GM12878 (cell line): ENCODE measurements around the gene DIP2B. TPM values are rescaled to one million over a fixed set of nuclear protein-coding genes. Genes with fewer than 3 reads are reported as not detected.

Source experiments
- ATAC-seq: fragments of 200-7000 bp; cut with Tn5 transposase; 3 replicates; pipeline ENCODE4 v1.9.1; 2020; ENCODE audit warnings: mild to moderate bottlenecking, moderate library complexity
- BruUV-seq: library from RNA; stranded (reverse); fragments of 400-500 nt; replicated peaks from 2 replicates; lab custom pipeline; 2021; lab: Mats Ljungman, UMichigan
- CTCF ChIA-PET: fragments of 300-600 bp; sonication (Branson Sonifier 250); formaldehyde crosslinking; extraction: SDS; loops from one replicate; lab custom pipeline; 2021; ENCODE audit warnings: inconsistent platforms; lab: Yijun Ruan, JAX
- POLR2A ChIA-PET: fragments of 350-600 bp; formaldehyde crosslinking; extraction: SDS; loops from one replicate; lab custom pipeline; 2021; ENCODE audit warnings: inconsistent platforms; lab: Charles Lee
- RAD21 ChIA-PET: fragments of 300-600 bp; sonication (Branson Sonifier 250); formaldehyde crosslinking; loops from one replicate; lab custom pipeline; 2023; ENCODE audit warnings: antibody characterized with exemption; ENCODE audit not compliant: unreplicated experiment; lab: Charles Lee
- SMC1A ChIA-PET: fragments of 300-600 bp; sonication (Branson Sonifier 250); formaldehyde crosslinking; loops from one replicate; lab custom pipeline; 2023; ENCODE audit not compliant: unreplicated experiment, uncharacterized antibody; lab: Charles Lee
- DNase-seq: peaks from one replicate; pipeline ENCODE4 v3.0.0-alpha.2; 2011; ENCODE audit warnings: low read depth, low spot score
- FAIRE-seq: peaks from 3 replicates; lab custom pipeline; 2011; peaks lifted over from hg19 to GRCh38; lab: Jason Lieb, UNC
- H2AFZ ChIP-seq: 2 replicates; pipeline ENCODE4 v1.6.0; 2011; ENCODE audit warnings: low read depth, low read length, control low read depth; ENCODE audit not compliant: control insufficient read depth
- H3K27ac ChIP-seq: 2 replicates; pipeline ENCODE4 v1.5.1; 2011; ENCODE audit warnings: control low read depth; ENCODE audit not compliant: control insufficient read depth, insufficient read depth
- H3K27me3 ChIP-seq, 2 experiments: replicated peaks in 1 of 2; 2 replicates each; pipeline versions ENCODE4 v1.6.0 to v1.6.1; 2011; ENCODE audit warnings: low read length in 1 of 2; ENCODE audit not compliant: control insufficient read depth in 2 of 2, insufficient read depth in 2 of 2
- H3K36me3 ChIP-seq, 2 experiments: 2 replicates each; pipeline ENCODE4 v1.5.1; 2011; ENCODE audit warnings: low read length in 1 of 2; ENCODE audit not compliant: control insufficient read depth in 2 of 2, insufficient read depth in 2 of 2
- H3K4me1 ChIP-seq: 2 replicates; pipeline ENCODE4 v1.6.1; 2011; ENCODE audit warnings: mild to moderate bottlenecking, low read length, moderate library complexity, mixed read lengths; ENCODE audit not compliant: control insufficient read depth, insufficient read depth
- H3K4me2 ChIP-seq: 2 replicates; pipeline ENCODE4 v1.6.0; 2011; ENCODE audit warnings: control low read depth; ENCODE audit not compliant: control insufficient read depth, insufficient read depth
- H3K4me3 ChIP-seq: fragments of 200-600 bp; sonication (generic); 2 replicates; pipeline ENCODE4 v1.5.1; 2016
- H3K79me2 ChIP-seq: 2 replicates; pipeline ENCODE4 v1.6.0; 2011; ENCODE audit warnings: low read length; ENCODE audit not compliant: control insufficient read depth, insufficient read depth
- H3K9ac ChIP-seq: 2 replicates; pipeline ENCODE4 v1.8.0; 2011; ENCODE audit warnings: low read length, control low read depth, mixed read lengths; ENCODE audit not compliant: control insufficient read depth, insufficient read depth
- H3K9me3 ChIP-seq: replicated peaks from 3 replicates; pipeline ENCODE4 v1.5.1; 2011; ENCODE audit warnings: mild to moderate bottlenecking, low read length; ENCODE audit not compliant: control insufficient read depth, insufficient read depth
- H4K20me1 ChIP-seq: 2 replicates; pipeline ENCODE4 v1.6.0; 2011; ENCODE audit not compliant: control insufficient read depth, insufficient read depth
- CHD1 ChIP-seq: IDR thresholded peaks from 2 replicates; pipeline ENCODE4 v1.6.1; 2012; ENCODE audit warnings: low read depth, low read length, improper control_type of control experiment
- EGR1 ChIP-seq, 2 experiments: IDR thresholded peaks; 1 replicate in 1 of 2; 2 replicates in 1 of 2; pipeline ENCODE4 v1.6.1; 2011 to 2012; ENCODE audit warnings: low read depth in 2 of 2, low read length in 2 of 2, borderline replicate concordance in 1 of 2, mild to moderate bottlenecking in 1 of 2, moderate library complexity in 1 of 2
- MEF2B ChIP-seq: fragments of 450-650 bp; IDR thresholded peaks from 2 replicates; pipeline ENCODE4 v1.6.1; 2018; ENCODE audit warnings: mild to moderate bottlenecking, moderate library complexity; ENCODE audit not compliant: partially characterized antibody, poor library complexity, severe bottlenecking
- NR2C2 ChIP-seq: IDR thresholded peaks from 2 replicates; pipeline ENCODE4 v1.6.1; 2011; ENCODE audit warnings: borderline replicate concordance, low read depth; ENCODE audit not compliant: control insufficient read depth, insufficient read length
- PML ChIP-seq: IDR thresholded peaks from 2 replicates; pipeline ENCODE4 v1.6.1; 2012; ENCODE audit warnings: low read length, inconsistent platforms
- POU2F2 ChIP-seq: IDR thresholded peaks from 3 replicates; pipeline ENCODE4 v1.6.1; 2011; ENCODE audit warnings: low read depth, mild to moderate bottlenecking, low read length, borderline replicate concordance
- RAD21 ChIP-seq: IDR thresholded peaks from 2 replicates; pipeline ENCODE4 v1.6.1; 2011; ENCODE audit warnings: mild to moderate bottlenecking, low read depth, low read length, moderate library complexity; ENCODE audit not compliant: insufficient read depth
- RFX5 ChIP-seq: IDR thresholded peaks from 2 replicates; pipeline ENCODE4 v1.6.1; 2011; ENCODE audit warnings: low read depth, low read length, improper control_type of control experiment
- SIN3A ChIP-seq: IDR thresholded peaks from 2 replicates; pipeline ENCODE4 v1.6.1; 2012; ENCODE audit warnings: low read depth, low read length, improper control_type of control experiment
- SMAD1 ChIP-seq: fragments of 450-650 bp; IDR thresholded peaks from 2 replicates; pipeline ENCODE4 v1.6.1; 2018; ENCODE audit warnings: mild to moderate bottlenecking, low read depth; ENCODE audit not compliant: partially characterized antibody
- SPI1 ChIP-seq: IDR thresholded peaks from 2 replicates; pipeline ENCODE4 v1.6.1; 2011; ENCODE audit warnings: low read depth, mild to moderate bottlenecking, low read length, moderate library complexity, borderline replicate concordance; ENCODE audit not compliant: insufficient read depth
- STAT1 ChIP-seq: fragments of 450-650 bp; conservative IDR thresholded peaks from 2 replicates; pipeline ENCODE4 v1.6.1; 2014; ENCODE audit warnings: antibody characterized with exemption, mild to moderate bottlenecking
- TCF3 ChIP-seq: IDR thresholded peaks from 2 replicates; pipeline ENCODE4 v1.6.1; 2012; ENCODE audit warnings: low read depth, mild to moderate bottlenecking, low read length, borderline replicate concordance; ENCODE audit not compliant: insufficient read depth
- TCF7 ChIP-seq: IDR thresholded peaks from 2 replicates; pipeline ENCODE4 v1.6.1; 2014; ENCODE audit warnings: antibody characterized with exemption, borderline replicate concordance
- ZZZ3 ChIP-seq: IDR thresholded peaks from 2 replicates; pipeline ENCODE4 v1.6.1; 2011; ENCODE audit warnings: low read depth; ENCODE audit not compliant: control insufficient read depth, insufficient read length
- WGBS: methylation state at CpG from one replicate; pipeline ENCODE4 v1.1.6; 2016; ENCODE audit warnings: low lambda C conversion rate; ENCODE audit not compliant: insufficient replicate concordance, insufficient coverage; ENCODE audit errors: missing lambda C conversion rate; 5-methylcytosine and 5-hydroxymethylcytosine counted together
- in situ Hi-C: fragments of 300-500 bp; cut with MboI; formaldehyde crosslinking; loops from 9 replicates; pipeline ENCODE4 v1.14.3; 2018; ENCODE audit warnings: mixed read lengths
- intact Hi-C: fragments of 100-400 bp; cut with micrococcal nuclease; formaldehyde crosslinking; loops from one replicate; pipeline ENCODE4 v1.14.2; 2022; ENCODE audit not compliant: unreplicated experiment
- polyA plus RNA-seq, 11 experiments: library from polyadenylated mRNA; depleted of rRNA in 4 of 11; unstranded in 6 of 11; stranded (reverse) in 5 of 11; fragments of >200 nt; fragmentation: Nextera tagmentation in 4 of 11; fragmentation: Illumina TruSeq in 1 of 11; extraction: Ambion mirVana in 4 of 11; extraction: Trizol in 1 of 11; gene quantifications; 1 replicate in 1 of 11; 2 replicates in 10 of 11; pipeline versions ENCODE4 v1.2.1 to v1.2.3, GENCODE V29; 2011 to 2016; ENCODE audit warnings: inconsistent platforms in 2 of 11, missing spikeins in 2 of 11, low read depth in 1 of 11
- total RNA-seq, 4 experiments: library from RNA; depleted of rRNA in 3 of 4; stranded (reverse); fragments of >200 nt in 3 of 4; fragmentation: Illumina TruSeq in 1 of 4; extraction: Trizol in 1 of 4; gene quantifications; 2 replicates each; pipeline versions ENCODE4 v1.2.1 to v1.2.3, GENCODE V29; 2013 to 2021
- TF ChIP-seq, protein P1 (sequence below): fragments of 450-650 bp; IDR thresholded peaks from 2 replicates; pipeline ENCODE4 v1.6.1; 2017; ENCODE audit warnings: mild to moderate bottlenecking, low read depth, inconsistent platforms; ENCODE audit not compliant: poor library complexity, severe bottlenecking
- TF ChIP-seq, protein P2 (sequence below): fragments of 450-650 bp; IDR thresholded peaks from 2 replicates; pipeline ENCODE4 v1.6.1; 2018; ENCODE audit warnings: borderline replicate concordance, mild to moderate bottlenecking; ENCODE audit not compliant: partially characterized antibody

Gene DIP2B
- total and polyA plus RNA-seq, 10 of the 15 experiments (the other 5 are each of a cell fraction or from before 2014, with no cell fraction given), result 4.5 to 30.0 (median 18.6) TPM

DNA sequence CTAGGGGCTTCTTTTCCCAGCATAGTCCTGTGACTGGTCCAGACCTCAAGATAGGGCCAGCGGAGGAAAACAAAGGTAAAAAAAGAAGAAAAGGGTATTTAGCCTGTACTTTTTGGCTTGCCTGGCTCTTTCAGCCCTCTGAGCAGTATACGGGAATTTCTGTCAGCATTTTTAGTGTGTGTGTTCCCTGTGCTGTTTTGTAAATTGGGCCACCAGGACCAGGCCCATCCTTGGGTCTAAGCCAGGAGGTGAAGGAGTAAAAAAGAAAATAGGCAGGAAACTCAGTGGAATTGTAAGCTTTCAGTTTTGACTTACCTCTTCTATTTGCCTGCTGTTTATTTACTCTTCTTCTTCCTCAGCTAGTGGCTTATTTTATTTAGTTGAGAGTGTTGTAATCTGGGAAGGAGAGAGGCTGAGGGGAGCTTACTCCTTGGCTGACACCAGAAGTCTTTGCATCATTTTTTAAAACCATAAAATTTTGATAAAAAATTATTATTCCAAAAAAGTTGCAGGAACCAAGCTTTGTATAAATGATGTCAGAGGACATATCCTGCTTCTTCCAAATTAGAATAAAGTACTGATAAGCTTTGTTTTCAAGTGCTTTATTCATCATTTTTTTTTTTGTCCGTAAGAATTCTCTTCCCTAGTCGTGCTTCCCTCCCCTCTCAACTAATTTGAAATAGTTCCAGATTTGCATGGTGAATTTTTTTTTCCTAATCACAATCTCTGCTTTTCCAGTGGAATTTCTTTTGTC lies 63.7 kb downstream of the DIP2B start:
- intact Hi-C loops, result no loop called here
- H2AFZ ChIP-seq, result no peak overlapping the region
- TF ChIP-seq, protein P1, sequence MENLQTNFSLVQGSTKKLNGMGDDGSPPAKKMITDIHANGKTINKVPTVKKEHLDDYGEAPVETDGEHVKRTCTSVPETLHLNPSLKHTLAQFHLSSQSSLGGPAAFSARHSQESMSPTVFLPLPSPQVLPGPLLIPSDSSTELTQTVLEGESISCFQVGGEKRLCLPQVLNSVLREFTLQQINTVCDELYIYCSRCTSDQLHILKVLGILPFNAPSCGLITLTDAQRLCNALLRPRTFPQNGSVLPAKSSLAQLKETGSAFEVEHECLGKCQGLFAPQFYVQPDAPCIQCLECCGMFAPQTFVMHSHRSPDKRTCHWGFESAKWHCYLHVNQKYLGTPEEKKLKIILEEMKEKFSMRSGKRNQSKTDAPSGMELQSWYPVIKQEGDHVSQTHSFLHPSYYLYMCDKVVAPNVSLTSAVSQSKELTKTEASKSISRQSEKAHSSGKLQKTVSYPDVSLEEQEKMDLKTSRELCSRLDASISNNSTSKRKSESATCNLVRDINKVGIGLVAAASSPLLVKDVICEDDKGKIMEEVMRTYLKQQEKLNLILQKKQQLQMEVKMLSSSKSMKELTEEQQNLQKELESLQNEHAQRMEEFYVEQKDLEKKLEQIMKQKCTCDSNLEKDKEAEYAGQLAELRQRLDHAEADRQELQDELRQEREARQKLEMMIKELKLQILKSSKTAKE, result no peak
- TF ChIP-seq SMAD1 (no peak), MEF2B (no peak), PML (no peak), EGR1 (IDR thresholded peaks at IDR 0.05; ENCODE audit: borderline replicate concordance in 1 of 2, low read depth in 2 of 2, low read length in 2 of 2) (no peak), ZZZ3 (no peak), RFX5 (no peak), POU2F2 (no peak), STAT1 (no peak), RAD21 (no peak), TCF7 (no peak), SIN3A (no peak), NR2C2 (no peak), TCF3 (no peak), SPI1 (no peak), CHD1 (no peak)
- TF ChIP-seq, protein P2, sequence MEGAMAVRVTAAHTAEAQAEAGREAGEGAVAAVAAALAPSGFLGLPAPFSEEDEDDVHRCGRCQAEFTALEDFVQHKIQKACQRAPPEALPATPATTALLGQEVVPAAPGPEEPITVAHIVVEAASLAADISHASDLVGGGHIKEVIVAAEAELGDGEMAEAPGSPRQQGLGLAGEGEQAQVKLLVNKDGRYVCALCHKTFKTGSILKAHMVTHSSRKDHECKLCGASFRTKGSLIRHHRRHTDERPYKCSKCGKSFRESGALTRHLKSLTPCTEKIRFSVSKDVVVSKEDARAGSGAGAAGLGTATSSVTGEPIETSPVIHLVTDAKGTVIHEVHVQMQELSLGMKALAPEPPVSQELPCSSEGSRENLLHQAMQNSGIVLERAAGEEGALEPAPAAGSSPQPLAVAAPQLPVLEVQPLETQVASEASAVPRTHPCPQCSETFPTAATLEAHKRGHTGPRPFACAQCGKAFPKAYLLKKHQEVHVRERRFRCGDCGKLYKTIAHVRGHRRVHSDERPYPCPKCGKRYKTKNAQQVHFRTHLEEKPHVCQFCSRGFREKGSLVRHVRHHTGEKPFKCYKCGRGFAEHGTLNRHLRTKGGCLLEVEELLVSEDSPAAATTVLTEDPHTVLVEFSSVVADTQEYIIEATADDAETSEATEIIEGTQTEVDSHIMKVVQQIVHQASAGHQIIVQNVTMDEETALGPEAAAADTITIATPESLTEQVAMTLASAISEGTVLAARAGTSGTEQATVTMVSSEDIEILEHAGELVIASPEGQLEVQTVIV, result no peak
- WGBS, result 78% methylated on average over 4 of the region's 4 CpGs
- in situ Hi-C loops, result no loop called here
- peak overlapping the region; percentile 40; the same call in 1 of the 2 replicates for H3K27ac ChIP-seq
- ChIA-PET RAD21 (interaction anchor here (0.8 to 1.7 kb wide), 3 partner anchors 18 to 70 kb away, joined by 3 to 4 read pairs (median 3); no protein-coding TSS in a partner anchor), SMC1A (interaction anchor here (0.6 to 3.2 kb wide), 9 partner anchors 9 to 455 kb away, joined by 3 to 11 read pairs (median 4); no protein-coding TSS in a partner anchor), POLR2A (interaction anchor here (0.6 kb wide), 3 partner anchors 552 to 1032 kb away, joined by 5 to 6 read pairs (median 5); no protein-coding TSS in a partner anchor), CTCF (interaction anchor here (0.5 to 3.7 kb wide), 9 partner anchors 10 to 781 kb away, joined by 3 to 8 read pairs (median 4); no protein-coding TSS in a partner anchor)
- no peaks in the 10 kb centered on the region for H3K9me3 ChIP-seq
- no peak overlapping the region; the same call in 1 of the 2 replicates for H3K4me2 ChIP-seq
- no peak for DNase-seq
- peaks cover 46% of the 10 kb centered on the region for H3K79me2 ChIP-seq
- no peaks in the 10 kb centered on the region for H3K36me3 ChIP-seq
- FAIRE-seq, result no peak
- H3K27me3 ChIP-seq, result no peaks in the 10 kb centered on the region
- no peak overlapping the region for H3K9ac ChIP-seq
- H3K4me1 ChIP-seq, result peaks cover 14% of the 10 kb centered on the region; the same call in 1 of the 2 replicates
- ATAC-seq, result no peak
- no peaks in the 10 kb centered on the region for H4K20me1 ChIP-seq
- BruUV-seq, result no TSS peak
- H3K4me3 ChIP-seq, result no peak overlapping the region
